Diencephalon (tissue), 1 donor: ENCODE data around the gene TMEM200C. TPM values are rescaled to one million over a fixed set of nuclear protein-coding genes. Genes with fewer than 3 reads are reported as not detected.

Source experiments
- small RNA-seq: library from RNA; depleted of rRNA; stranded (forward); fragments of <200 nt; gene quantifications from one replicate; pipeline ENCODE3, GENCODE V24; 2014
- total RNA-seq: library from RNA; depleted of rRNA; stranded (reverse); fragments of >200 nt; gene quantifications from one replicate; pipeline ENCODE4 v1.2.3, GENCODE V29; 2014

TMEM200C gene
- total RNA-seq: 10.6 TPM

GRCh38 chr18:5895299-5895875 lies at the start of gene TMEM200C:
Gene TMEM200C (minus strand): TSS chr18:5895522. CDS start chr18:5892063, 3,459 bp downstream.

Small RNA genes within 50 kb of the gene (small RNA-seq; reads per million reads assigned to genes)
- not detected for gene MIR3976
